Common myeloid progenitor, CD34-positive (primary cell): ENCODE results near the gene MEGF6.

Experiments used
- CTCF ChIA-PET: fragments of 350-600 bp; sonication (Branson Sonifier 250); formaldehyde crosslinking; loops from one replicate; lab custom pipeline; 2021; ENCODE audit warnings: antibody characterized with exemption; lab: Charles Lee
- POLR2A ChIA-PET: fragments of 350-600 bp; sonication (Branson Sonifier 250); formaldehyde crosslinking; loops from one replicate; lab custom pipeline; 2021; ENCODE audit warnings: antibody characterized with exemption; lab: Charles Lee
- DNase-seq, 3 donors: peaks; one replicate each; pipeline versions ENCODE4 v3.0.0 to v3.0.0-alpha.2; 2013
- H3K27ac ChIP-seq, 2 experiments: 1 replicate in 1 of 2; 2 replicates in 1 of 2; pipeline ENCODE4 v1.7.0; 2013; ENCODE audit warnings: inconsistent platforms in 2 of 2, low read length in 2 of 2, mild to moderate bottlenecking in 2 of 2, low read depth in 1 of 2, moderate library complexity in 1 of 2; ENCODE audit not compliant: severe bottlenecking in 2 of 2, insufficient read depth in 1 of 2, poor library complexity in 1 of 2
- H3K27me3 ChIP-seq, 5 experiments: replicated peaks in 2 of 5; 1 replicate in 3 of 5; 2 replicates in 2 of 5; pipeline versions ENCODE4 v1.6.1 to v1.7.0; 2013; ENCODE audit warnings: low read length in 4 of 5, mild to moderate bottlenecking in 2 of 5, moderate library complexity in 2 of 5, inconsistent platforms in 1 of 5; ENCODE audit not compliant: insufficient read depth in 5 of 5, control insufficient read depth in 4 of 5
- H3K36me3 ChIP-seq, 4 experiments: 1 replicate in 2 of 4; 2 replicates in 2 of 4; pipeline versions ENCODE4 v1.6.1 to v1.7.0; 2013; ENCODE audit warnings: low read length in 3 of 4, control low read depth in 1 of 4, mild to moderate bottlenecking in 1 of 4; ENCODE audit not compliant: control insufficient read depth in 4 of 4, insufficient read depth in 4 of 4
- H3K4me1 ChIP-seq, 4 experiments: 1 replicate in 3 of 4; 2 replicates in 1 of 4; pipeline versions ENCODE4 v1.6.1 to v1.7.1; 2013; ENCODE audit warnings: low read length in 3 of 4, mild to moderate bottlenecking in 3 of 4, control low read depth in 1 of 4, inconsistent platforms in 1 of 4, moderate library complexity in 1 of 4; ENCODE audit not compliant: control insufficient read depth in 4 of 4, insufficient read depth in 4 of 4; ENCODE audit errors: control extremely low read depth in 1 of 4
- H3K4me3 ChIP-seq, 7 experiments: 1 replicate in 4 of 7; 2 replicates in 3 of 7; pipeline versions ENCODE4 v1.5.1 to v1.7.0; 2013; ENCODE audit warnings: mild to moderate bottlenecking in 7 of 7, low read length in 6 of 7, moderate library complexity in 6 of 7, inconsistent platforms in 2 of 7, low read depth in 2 of 7, control low read depth in 1 of 7; ENCODE audit not compliant: insufficient read depth in 4 of 7, control insufficient read depth in 1 of 7; ENCODE audit errors: extremely low read depth in 1 of 7
- H3K9me3 ChIP-seq, 5 experiments: 1 replicate in 4 of 5; 2 replicates in 1 of 5; pipeline versions ENCODE4 v1.6.1 to v1.7.1; 2013; ENCODE audit warnings: low read length in 4 of 5, mild to moderate bottlenecking in 2 of 5, inconsistent platforms in 1 of 5, low read depth in 1 of 5, moderate library complexity in 1 of 5; ENCODE audit not compliant: control insufficient read depth in 4 of 5, insufficient read depth in 2 of 5; ENCODE audit errors: control extremely low read depth in 1 of 5
- WGBS: methylation state at CpG from one replicate; pipeline ENCODE4 v1.1.5; 2013; ENCODE audit not compliant: insufficient coverage; 5-methylcytosine and 5-hydroxymethylcytosine counted together

MEGF6 gene

DNA sequence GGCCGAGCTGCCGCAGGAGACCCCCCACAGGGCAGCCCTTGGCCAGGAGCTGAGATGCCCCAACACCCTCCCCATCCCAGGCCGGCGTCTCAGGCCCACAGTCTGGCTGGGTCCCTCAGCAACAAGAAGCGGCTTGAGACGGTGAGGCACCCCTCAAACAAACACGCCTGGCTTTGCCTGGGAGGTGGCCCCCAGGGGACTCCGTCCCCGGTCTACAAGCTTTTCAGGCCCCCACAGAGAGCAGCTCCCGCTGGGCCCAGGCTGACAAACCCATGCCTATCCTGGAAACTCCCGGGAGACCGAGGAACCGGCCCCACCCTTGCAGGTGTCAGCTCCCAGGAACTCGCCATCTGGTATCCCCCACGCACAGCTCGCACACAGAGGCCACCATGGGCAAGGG is 89.9 kb downstream of the MEGF6 start:
- Histone ChIP-seq H3K36me3 (peaks cover 5 to 21% (median 7%) of the 10 kb centered on the region in 4 experiments), H3K4me3 (no peak overlapping the region), H3K4me1 (peaks cover 0 to 23% (median 11%) of the 10 kb centered on the region in 4 experiments), H3K9me3 (no peaks in the 10 kb centered on the region), H3K27ac (no peak overlapping the region), H3K27me3 (no peaks in the 10 kb centered on the region)
- DNase-seq: no peak
- CTCF ChIA-PET: interaction anchor here (1.3 kb wide), 1 partner anchor 31 kb away, joined by 3 read pairs; no protein-coding TSS in a partner anchor
- POLR2A ChIA-PET: no interaction called here
- WGBS: 97% methylated on average over 14 of the region's 16 CpGs

DNA sequence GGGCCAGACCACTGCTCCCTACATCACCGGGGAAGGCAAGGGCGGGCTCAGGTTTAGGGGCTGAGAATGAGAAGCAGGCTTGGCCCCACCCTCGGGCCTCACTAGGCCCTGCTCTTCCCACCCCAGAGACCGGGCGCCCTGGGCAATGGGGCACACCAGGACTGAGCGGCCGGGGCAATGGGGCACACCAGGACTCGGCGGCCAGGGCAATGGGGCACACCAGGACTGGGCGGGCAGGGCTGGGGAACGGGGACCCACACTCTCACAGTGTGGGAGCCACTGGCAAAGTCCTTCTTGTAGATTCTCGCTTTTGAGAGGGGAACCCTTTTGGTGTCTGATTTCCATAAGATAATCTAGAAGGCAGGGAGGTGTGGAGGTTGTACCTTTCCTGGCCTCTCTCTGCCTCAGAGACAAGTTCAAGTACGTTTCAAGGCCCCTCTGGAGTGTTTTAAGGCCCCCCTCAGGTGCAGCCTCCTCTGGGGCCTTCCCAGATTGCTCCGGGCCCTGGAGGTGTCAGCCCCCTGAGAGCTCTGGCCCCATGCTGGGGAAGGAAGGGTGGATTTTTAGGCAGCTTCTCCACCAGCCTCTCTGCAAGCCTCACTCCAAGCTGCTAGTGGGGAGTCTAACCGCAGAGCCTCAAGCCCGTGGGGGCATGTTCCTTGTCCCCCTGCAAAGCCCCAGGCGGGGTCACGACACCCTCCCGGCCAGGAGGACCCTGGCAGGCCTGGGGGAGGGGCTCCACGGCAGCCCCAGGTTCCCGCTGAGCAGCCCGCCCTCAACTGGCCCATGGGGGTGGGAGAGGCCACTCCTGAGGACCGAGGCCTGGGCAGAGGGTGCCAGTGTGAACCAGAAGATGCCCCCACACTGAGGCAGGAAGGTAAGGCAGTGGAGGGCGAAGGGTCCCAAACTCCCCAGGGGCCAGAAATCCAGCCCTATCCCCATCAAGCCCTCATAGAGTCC is 90.6 kb downstream of the MEGF6 start:
- ChIA-PET POLR2A (no interaction called here), CTCF (interaction anchor here (1.3 kb wide), 1 partner anchor 31 kb away, joined by 3 read pairs; no protein-coding TSS in a partner anchor)
- DNase-seq: no peak
- Histone ChIP-seq H3K9me3 (no peaks in the 10 kb centered on the region), H3K4me3 (no peak overlapping the region), H3K27me3 (no peaks in the 10 kb centered on the region), H3K4me1 (peaks cover 0 to 25% (median 16%) of the 10 kb centered on the region in 4 experiments), H3K36me3 (peaks cover 5 to 21% (median 7%) of the 10 kb centered on the region in 4 experiments), H3K27ac (no peak overlapping the region)
- WGBS: 97% methylated on average over 20 of the region's 24 CpGs

DNA sequence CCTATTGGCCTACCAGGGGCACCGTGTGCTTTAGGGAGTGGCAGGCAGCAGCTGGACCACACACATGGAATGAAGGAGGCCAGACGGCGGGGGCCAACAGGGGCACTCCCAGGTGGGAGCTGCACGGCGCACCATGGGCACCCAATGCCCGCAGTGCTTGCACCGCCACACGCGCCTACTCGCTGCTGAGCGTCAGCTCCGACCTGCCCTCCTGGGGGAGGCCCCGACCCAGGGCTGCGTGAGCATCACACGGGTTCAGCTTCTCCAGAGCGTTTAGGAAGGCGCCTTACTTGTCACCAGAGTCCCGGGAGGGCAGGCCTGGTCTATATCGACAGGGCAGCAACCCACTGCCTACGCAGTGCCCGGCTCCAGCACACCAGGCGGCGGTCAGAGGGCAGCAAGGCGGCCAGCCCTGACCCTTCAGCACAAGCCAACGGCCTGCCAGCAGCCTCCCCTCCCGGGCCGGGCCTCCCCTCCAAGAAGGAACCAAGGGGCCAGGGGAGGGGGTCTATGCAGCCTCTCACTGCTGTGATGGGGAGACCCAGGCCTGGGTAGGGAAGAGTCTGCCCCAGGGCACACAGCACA is 91.9 kb downstream of the MEGF6 start:
- DNase-seq: no peak
- WGBS: over 99% methylated on average over 24 of the region's 27 CpGs
- H3K36me3 ChIP-seq: peaks cover 5 to 21% (median 7%) of the 10 kb centered on the region in 4 experiments
- no peaks in the 10 kb centered on the region for H3K9me3 ChIP-seq
- H3K27ac ChIP-seq: no peak overlapping the region
- CTCF ChIA-PET: interaction anchor here (1.2 to 5.4 kb wide), 2 partner anchors 10 to 101 kb away, joined by 4 to 45 read pairs; no protein-coding TSS in a partner anchor
- H3K4me3 ChIP-seq: no peak overlapping the region
- peaks cover 0 to 37% (median 21%) of the 10 kb centered on the region in 4 experiments for H3K4me1 ChIP-seq
- POLR2A ChIA-PET: no interaction called here
- H3K27me3 ChIP-seq: no peaks in the 10 kb centered on the region

DNA sequence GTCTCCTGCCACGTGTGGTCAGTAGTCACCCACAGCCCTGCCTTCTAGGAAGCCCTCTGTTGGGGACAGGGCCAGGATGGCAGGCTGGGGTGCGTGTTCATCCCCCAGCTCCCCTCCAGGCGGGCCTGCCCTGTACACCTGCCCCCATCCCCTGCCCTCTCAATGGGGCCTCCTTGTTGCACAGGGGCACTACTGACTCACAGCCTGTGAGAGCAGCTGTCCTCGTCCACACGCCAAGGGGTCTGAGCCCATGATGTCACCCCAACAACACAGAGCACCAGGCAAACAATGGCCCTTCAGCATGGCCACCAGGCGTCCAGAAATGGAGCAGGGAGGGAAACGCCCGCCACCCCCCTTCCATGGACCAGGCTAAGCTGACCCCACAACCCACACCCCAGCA is 92.6 kb downstream of the MEGF6 start:
- no peak overlapping the region for H3K27ac ChIP-seq
- no peak for DNase-seq
- ChIA-PET CTCF (interaction anchor here (1.2 to 5.4 kb wide), 4 partner anchors 10 to 101 kb away, joined by 4 to 45 read pairs (median 10); no protein-coding TSS in a partner anchor), POLR2A (no interaction called here)
- WGBS: 100% methylated on average over 4 of the region's 8 CpGs
- peaks cover 5 to 18% (median 6%) of the 10 kb centered on the region in 4 experiments for H3K36me3 ChIP-seq
- H3K9me3 ChIP-seq: no peaks in the 10 kb centered on the region
- peaks cover 0 to 37% (median 21%) of the 10 kb centered on the region in 4 experiments for H3K4me1 ChIP-seq
- H3K4me3 ChIP-seq: no peak overlapping the region
- H3K27me3 ChIP-seq: no peaks in the 10 kb centered on the region

DNA sequence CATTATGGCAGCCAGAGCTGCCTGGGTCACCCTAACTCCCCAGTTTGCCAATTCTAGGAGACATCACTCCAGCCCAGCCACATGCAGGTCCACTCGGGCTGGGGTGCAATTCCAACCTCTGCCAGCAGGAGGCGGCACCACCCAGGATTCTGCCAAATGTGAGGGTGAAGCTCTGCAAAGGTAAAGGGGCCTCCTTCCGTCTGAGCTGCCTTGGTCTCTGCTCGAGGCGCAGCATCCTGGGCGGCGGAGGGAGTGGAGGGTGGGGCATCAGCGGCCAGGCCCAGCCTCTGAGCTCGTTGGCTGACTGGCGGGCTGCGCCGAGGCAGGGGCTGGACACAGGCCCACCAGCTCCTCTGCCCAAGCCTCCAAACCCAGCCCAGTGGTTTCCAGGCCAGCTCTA is 93.1 kb downstream of the MEGF6 start:
- WGBS: 98% methylated on average over 12 of the region's 12 CpGs
- ChIA-PET CTCF (interaction anchor here (1.8 to 5.4 kb wide), 3 partner anchors 10 to 97 kb away, joined by 9 to 45 read pairs (median 11); no protein-coding TSS in a partner anchor), POLR2A (interaction anchor here (2.1 kb wide), 1 partner anchor 11 kb away, joined by 9 read pairs; no protein-coding TSS in a partner anchor)
- no peaks in the 10 kb centered on the region for H3K9me3 ChIP-seq
- H3K27ac ChIP-seq: no peak overlapping the region
- H3K4me3 ChIP-seq: no peak overlapping the region
- H3K36me3 ChIP-seq: peaks cover 5 to 16% (median 6%) of the 10 kb centered on the region in 4 experiments
- no peaks in the 10 kb centered on the region for H3K27me3 ChIP-seq
- peak in 2 of 3 donors; percentile 22 to 42 for DNase-seq
- peaks cover 0 to 37% (median 21%) of the 10 kb centered on the region in 4 experiments for H3K4me1 ChIP-seq

DNA sequence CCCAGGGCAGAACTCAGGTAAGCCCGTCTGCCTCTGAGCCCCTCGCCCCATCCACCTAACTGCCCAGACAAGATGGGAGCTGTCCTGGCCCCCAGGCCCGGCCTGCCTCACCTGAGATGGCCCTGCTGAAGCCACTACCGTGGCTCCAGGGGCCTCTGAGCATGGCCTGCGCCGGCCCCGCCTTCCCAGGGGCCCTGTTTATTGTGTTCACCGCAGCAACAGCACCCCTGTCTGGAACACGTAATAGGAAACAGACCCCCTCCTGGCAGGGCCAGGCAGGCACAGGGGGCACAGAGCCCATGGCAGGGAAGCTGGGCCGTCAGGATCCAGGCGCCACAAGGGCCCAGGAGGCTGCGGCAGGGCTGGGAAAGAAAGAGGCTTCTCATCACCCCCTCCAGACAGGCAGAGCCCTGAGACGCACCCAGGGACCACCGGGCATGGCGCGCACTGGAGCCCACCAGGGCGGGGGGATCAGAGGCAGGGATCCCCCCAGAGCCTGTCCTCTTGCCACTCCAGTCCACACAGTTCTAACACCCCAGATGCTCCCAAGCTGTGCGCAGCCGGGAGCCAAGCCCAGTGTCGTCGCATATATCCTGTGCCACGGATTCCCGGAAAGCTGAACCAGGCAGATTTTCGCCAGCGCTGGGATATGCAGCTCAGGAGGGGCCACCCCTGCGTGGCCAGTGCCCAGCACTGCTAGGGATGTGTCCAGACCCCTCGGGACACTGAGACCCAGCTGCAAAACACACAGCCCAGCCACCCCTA is 94.2 kb downstream of the MEGF6 start:
- Histone ChIP-seq H3K27ac (peak overlapping the region; percentile 70 to 84), H3K36me3 (peaks cover 5 to 20% (median 7%) of the 10 kb centered on the region in 4 experiments), H3K4me3 (peak overlapping the region in 2 of 7 experiments; percentile 30 to 43), H3K27me3 (no peaks in the 10 kb centered on the region), H3K4me1 (peaks cover 0 to 37% (median 21%) of the 10 kb centered on the region in 4 experiments), H3K9me3 (no peaks in the 10 kb centered on the region)
- CTCF ChIA-PET: interaction anchor here (0.6 to 5.4 kb wide), 10 partner anchors 9 to 103 kb away, joined by 3 to 45 read pairs (median 4); no protein-coding TSS in a partner anchor
- DNase-seq: peak; percentile 46 to 86 (median 78)
- 68% methylated on average over 23 of the region's 27 CpGs for WGBS
- POLR2A ChIA-PET: interaction anchor here (0.7 to 2.1 kb wide), 2 partner anchors 8 to 13 kb away, joined by 3 to 9 read pairs; no protein-coding TSS in a partner anchor
